ENCODE data around the gene PRKN.
A peak's percentile ranks its signal among the peaks of the same experiment; 100 is the strongest.
"Not testable (repeated sequence)": the region's sequence is repeated elsewhere in the genome, so short reads cannot be mapped to it uniquely, and the experiment has no call there.

The PRKN gene

GRCh38 chr6:161508341-161508740 lies 1219.2 kb downstream of the PRKN start:
- TF ChIP-seq, protein P1, sequence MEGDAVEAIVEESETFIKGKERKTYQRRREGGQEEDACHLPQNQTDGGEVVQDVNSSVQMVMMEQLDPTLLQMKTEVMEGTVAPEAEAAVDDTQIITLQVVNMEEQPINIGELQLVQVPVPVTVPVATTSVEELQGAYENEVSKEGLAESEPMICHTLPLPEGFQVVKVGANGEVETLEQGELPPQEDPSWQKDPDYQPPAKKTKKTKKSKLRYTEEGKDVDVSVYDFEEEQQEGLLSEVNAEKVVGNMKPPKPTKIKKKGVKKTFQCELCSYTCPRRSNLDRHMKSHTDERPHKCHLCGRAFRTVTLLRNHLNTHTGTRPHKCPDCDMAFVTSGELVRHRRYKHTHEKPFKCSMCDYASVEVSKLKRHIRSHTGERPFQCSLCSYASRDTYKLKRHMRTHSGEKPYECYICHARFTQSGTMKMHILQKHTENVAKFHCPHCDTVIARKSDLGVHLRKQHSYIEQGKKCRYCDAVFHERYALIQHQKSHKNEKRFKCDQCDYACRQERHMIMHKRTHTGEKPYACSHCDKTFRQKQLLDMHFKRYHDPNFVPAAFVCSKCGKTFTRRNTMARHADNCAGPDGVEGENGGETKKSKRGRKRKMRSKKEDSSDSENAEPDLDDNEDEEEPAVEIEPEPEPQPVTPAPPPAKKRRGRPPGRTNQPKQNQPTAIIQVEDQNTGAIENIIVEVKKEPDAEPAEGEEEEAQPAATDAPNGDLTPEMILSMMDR (IDR thresholded peaks at IDR 0.05) = no peak
- TF ChIP-seq ZFX (IDR thresholded peaks at IDR 0.05; ENCODE audit: borderline replicate concordance) = no peak
- H3K27ac ChIP-seq = no peak overlapping the region

DNA sequence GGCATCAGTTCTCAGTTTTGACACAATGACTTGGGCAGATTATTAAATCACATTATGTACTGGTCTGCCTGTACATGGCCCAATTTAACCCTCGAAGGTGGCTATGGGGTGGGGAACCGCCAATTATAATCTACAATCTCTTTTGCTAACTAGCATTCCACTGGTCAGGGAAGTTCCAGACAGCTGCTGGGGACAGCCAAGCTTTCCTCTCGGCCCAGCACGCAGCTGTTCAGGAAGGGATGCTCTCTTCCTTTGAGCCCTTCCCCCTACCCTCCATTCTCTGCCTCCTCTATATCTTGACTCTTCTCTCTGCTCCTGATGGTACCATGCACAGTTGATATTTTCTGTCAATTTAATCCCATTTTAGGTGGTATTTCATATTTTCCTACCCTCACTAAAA lies 1220.2 kb downstream of the PRKN start:
- no peak overlapping the region for H3K27ac ChIP-seq
- TF ChIP-seq, protein P1 (IDR thresholded peaks at IDR 0.05) = no peak
- no peak for TF ChIP-seq ZFX (IDR thresholded peaks at IDR 0.05; ENCODE audit: borderline replicate concordance)

GRCh38 chr6:161503570-161503969 lies 1224.0 kb downstream of the PRKN start:
- TF ChIP-seq ZFX (IDR thresholded peaks at IDR 0.05; ENCODE audit: borderline replicate concordance) = no peak
- TF ChIP-seq, protein P1 (IDR thresholded peaks at IDR 0.05) = no peak
- no peak overlapping the region for H3K27ac ChIP-seq

DNA sequence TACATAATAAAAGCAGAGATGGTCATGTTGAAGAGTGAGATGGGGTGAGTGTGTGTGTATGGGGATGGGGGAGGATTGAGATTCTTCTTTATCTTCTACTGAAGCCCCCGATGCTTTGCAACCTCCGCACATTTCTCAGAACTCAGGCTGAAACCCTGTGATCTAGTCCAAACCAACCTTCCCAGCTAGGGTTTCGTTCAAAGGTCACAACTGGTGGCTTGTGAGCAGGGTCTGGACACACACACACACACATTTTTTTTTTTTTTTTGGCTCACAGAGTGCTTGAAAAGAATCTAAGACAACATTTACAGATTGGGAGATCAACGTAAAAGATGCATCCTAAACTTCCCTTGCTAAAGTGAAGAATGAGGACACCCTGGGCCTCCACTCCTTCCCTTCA lies 1228.7 kb downstream of the PRKN start:
- no peak overlapping the region for H3K27ac ChIP-seq
- TF ChIP-seq, protein P1 (IDR thresholded peaks at IDR 0.05) = no peak

DNA sequence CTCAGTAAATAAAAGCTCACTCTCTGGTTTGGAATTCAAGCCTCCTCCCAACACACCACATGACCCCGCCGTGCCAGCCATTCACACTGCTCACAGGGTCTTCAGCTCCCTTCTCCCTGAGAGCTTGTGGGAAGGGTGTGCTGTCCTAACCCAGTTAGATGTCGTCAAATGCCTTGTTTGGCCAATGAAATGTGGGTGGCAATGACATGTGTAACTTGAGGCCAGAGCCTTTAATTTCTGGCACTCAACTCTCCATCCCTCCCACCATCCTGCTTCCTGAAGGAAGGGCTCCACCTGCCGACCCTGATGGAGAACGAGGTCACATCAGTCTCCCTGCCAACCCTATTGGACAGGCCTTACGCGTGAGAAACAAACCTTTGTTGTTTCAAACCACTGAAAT lies 1229.2 kb downstream of the PRKN start:
- TF ChIP-seq ZFX (IDR thresholded peaks at IDR 0.05; ENCODE audit: borderline replicate concordance) = no peak
- TF ChIP-seq, protein P1 (IDR thresholded peaks at IDR 0.05) = peak; percentile 15; the same call in 1 of the 2 replicates
- H3K27ac ChIP-seq = no peak overlapping the region

GRCh38 chr6:161496941-161497340 lies 1230.6 kb downstream of the PRKN start:
- no peak overlapping the region for H3K27ac ChIP-seq
- no peak for TF ChIP-seq ZFX (IDR thresholded peaks at IDR 0.05; ENCODE audit: borderline replicate concordance)
- TF ChIP-seq, protein P1 (IDR thresholded peaks at IDR 0.05) = no peak

- not testable (repeated sequence) for H3K27ac ChIP-seq
Measured at GRCh38 chr6:161496271-161496670, 1231.3 kb downstream of the PRKN start.

DNA sequence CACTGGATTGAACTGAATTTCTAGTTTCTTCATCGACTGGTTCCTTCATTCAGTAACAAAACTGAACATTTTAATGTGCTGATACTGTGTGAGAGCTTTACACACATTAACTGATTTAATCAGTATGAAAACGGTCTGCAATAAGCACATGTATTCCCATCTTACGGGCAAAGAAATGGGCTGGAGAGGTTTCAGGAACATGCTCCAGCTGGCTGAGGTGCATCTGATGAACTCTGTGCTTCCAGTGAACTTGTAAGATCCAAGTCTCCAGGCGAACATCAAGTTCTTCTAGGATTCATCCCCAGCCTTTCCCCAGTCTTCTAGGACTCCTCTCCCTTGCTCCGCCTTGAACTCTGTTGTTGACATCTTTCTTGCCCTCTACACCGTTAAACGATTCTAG lies 1233.0 kb downstream of the PRKN start:
- no peak for TF ChIP-seq ZFX (IDR thresholded peaks at IDR 0.05; ENCODE audit: borderline replicate concordance)
- TF ChIP-seq, protein P1 (IDR thresholded peaks at IDR 0.05) = no peak

More for the DNA sequence above, 1233.0 kb downstream of the PRKN start:
- no peak overlapping the region for H3K27ac ChIP-seq

All from 22Rv1 (cell line).